Measurements from ENCODE around the gene CATSPERD. TPM values are rescaled to one million over a fixed set of nuclear protein-coding genes. Genes with fewer than 3 reads are reported as not detected.
"Not testable (repeated sequence)": the region's sequence is repeated elsewhere in the genome, so short reads cannot be mapped to it uniquely, and the experiment has no call there.

CATSPERD gene
- total RNA-seq, 1 donor from 2014 or later, result not detected

DNA sequence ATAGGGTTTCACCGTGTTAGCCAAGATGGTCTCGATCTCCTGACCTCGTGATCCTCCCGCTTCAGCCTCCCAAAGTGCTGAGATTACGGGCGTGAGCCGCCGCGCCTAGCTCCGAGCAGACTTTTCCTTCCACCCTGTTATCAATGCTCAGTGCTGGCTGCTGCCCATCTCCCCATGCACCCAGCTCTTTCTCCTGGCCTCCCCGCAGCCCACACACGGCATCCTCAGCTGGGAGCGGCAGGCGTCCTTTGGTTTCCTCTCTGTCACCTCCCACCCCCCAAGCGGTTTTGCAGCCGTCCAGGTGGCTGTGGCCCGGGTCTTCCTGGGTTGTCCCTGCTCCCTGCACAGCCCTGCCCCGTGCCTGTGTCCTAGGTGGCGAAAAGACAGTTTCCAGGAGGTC is 52.0 kb downstream of the CATSPERD start:
- Mint-ChIP-seq H3K4me1 (ENCODE audit: low read depth, unreplicated experiment) (no peaks in the 10 kb centered on the region), H3K36me3 (ENCODE audit: unreplicated experiment) (no peaks in the 10 kb centered on the region), H3K27me3 (ENCODE audit: unreplicated experiment) (peaks cover 3% of the 10 kb centered on the region), H3K4me3 (ENCODE audit: unreplicated experiment) (no peak overlapping the region), H3K27ac (ENCODE audit: unreplicated experiment) (no peak overlapping the region), H3K9me3 (ENCODE audit: unreplicated experiment) (peaks cover 2% of the 10 kb centered on the region)
- TF ChIP-seq, protein P1, sequence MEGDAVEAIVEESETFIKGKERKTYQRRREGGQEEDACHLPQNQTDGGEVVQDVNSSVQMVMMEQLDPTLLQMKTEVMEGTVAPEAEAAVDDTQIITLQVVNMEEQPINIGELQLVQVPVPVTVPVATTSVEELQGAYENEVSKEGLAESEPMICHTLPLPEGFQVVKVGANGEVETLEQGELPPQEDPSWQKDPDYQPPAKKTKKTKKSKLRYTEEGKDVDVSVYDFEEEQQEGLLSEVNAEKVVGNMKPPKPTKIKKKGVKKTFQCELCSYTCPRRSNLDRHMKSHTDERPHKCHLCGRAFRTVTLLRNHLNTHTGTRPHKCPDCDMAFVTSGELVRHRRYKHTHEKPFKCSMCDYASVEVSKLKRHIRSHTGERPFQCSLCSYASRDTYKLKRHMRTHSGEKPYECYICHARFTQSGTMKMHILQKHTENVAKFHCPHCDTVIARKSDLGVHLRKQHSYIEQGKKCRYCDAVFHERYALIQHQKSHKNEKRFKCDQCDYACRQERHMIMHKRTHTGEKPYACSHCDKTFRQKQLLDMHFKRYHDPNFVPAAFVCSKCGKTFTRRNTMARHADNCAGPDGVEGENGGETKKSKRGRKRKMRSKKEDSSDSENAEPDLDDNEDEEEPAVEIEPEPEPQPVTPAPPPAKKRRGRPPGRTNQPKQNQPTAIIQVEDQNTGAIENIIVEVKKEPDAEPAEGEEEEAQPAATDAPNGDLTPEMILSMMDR (IDR thresholded peaks at IDR 0.05; ENCODE audit: partially characterized antibody, unreplicated experiment), result no peak
- no peak for DNase-seq

DNA sequence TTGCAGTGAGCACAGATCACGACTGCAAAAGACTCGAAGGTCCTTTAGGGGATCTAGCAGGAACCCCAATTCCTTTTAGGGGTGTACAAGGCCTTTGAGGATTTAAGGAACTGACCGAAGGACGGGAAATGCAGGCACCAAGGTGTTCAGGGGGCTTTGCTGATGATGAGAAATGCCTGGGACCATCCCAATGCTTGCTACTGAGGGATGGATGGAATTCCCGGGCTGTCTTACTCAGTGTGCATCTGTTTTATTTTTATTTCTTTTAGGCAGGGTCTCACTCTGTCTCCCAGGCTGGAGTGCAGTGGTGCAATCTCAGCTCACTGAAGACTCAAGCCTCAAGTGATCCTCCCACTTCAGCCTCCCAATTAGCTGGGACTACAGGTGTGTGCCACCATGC is 52.8 kb downstream of the CATSPERD start:
- H3K36me3 Mint-ChIP-seq (ENCODE audit: unreplicated experiment), result no peaks in the 10 kb centered on the region
- H3K27me3 Mint-ChIP-seq (ENCODE audit: unreplicated experiment), result peaks cover 3% of the 10 kb centered on the region
- peak overlapping the region; percentile 33 for H3K27ac Mint-ChIP-seq (ENCODE audit: unreplicated experiment)
- TF ChIP-seq, protein P1 (IDR thresholded peaks at IDR 0.05; ENCODE audit: partially characterized antibody, unreplicated experiment), result no peak
- DNase-seq, result no peak
- peaks cover 2% of the 10 kb centered on the region for H3K9me3 Mint-ChIP-seq (ENCODE audit: unreplicated experiment)
- no peak overlapping the region for H3K4me3 Mint-ChIP-seq (ENCODE audit: unreplicated experiment)
- H3K4me1 Mint-ChIP-seq (ENCODE audit: low read depth, unreplicated experiment), result no peaks in the 10 kb centered on the region

DNA sequence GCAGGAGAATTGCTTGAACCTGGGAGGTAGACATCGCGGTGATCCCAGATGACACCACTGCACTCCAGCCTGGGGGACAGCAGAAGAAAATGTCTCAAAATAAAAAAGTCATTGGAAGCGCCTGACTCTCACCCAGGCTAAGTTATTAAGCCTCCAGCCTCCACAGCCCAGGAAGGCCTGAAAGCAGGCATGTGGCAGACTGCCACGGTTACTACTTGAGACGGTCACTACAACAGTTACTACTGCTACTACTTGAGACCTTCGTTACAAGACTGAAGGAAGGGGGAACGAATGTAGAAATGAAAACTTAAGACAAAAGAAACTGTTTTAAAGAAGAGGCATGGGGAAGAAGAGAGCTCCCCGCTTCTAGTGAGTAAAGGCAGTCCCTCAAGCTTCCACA is 54.5 kb downstream of the CATSPERD start:
- no peak overlapping the region for H3K4me3 Mint-ChIP-seq (ENCODE audit: unreplicated experiment)
- TF ChIP-seq, protein P1 (IDR thresholded peaks at IDR 0.05; ENCODE audit: partially characterized antibody, unreplicated experiment), result no peak
- H3K4me1 Mint-ChIP-seq (ENCODE audit: low read depth, unreplicated experiment), result no peaks in the 10 kb centered on the region
- H3K9me3 Mint-ChIP-seq (ENCODE audit: unreplicated experiment), result peaks cover 2% of the 10 kb centered on the region
- H3K27ac Mint-ChIP-seq (ENCODE audit: unreplicated experiment), result no peak overlapping the region
- peaks cover 3% of the 10 kb centered on the region for H3K27me3 Mint-ChIP-seq (ENCODE audit: unreplicated experiment)
- H3K36me3 Mint-ChIP-seq (ENCODE audit: unreplicated experiment), result no peaks in the 10 kb centered on the region
- no peak for DNase-seq

DNA sequence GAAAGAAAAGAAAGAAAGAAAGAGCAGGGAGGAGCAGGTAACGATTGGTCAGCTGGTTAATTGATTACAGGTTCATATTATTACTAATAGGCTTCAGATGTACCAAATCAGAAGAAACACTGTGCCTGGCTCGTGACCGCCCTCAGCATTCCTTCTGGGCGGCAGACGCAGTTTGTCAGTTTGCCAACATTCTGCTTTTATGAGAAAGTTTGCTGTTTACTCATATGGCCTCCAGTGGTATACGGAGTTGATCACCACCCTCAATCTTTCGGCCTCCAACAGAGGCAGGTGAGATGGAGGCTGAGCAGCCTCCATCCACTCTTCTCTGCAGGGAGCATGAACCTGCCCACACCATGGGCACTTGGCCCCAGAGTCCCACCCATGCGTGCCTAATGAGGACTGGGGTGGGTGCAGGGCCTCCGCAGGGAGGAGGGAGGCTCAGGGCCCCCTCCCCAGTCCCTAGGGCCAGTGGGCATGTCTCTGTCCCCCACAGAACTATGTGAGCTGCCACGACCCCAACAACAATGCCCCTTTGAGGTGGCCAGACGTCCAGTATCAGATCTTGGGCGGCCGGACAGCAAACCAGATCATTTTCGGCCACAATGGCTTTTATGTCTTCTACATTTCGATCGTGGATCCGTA is 55.4 kb downstream of the CATSPERD start:
- Mint-ChIP-seq H3K27me3 (ENCODE audit: unreplicated experiment) (peaks cover 3% of the 10 kb centered on the region), H3K27ac (ENCODE audit: unreplicated experiment) (no peak overlapping the region), H3K4me1 (ENCODE audit: low read depth, unreplicated experiment) (no peaks in the 10 kb centered on the region), H3K4me3 (ENCODE audit: unreplicated experiment) (no peak overlapping the region), H3K9me3 (ENCODE audit: unreplicated experiment) (peaks cover 2% of the 10 kb centered on the region), H3K36me3 (ENCODE audit: unreplicated experiment) (no peaks in the 10 kb centered on the region)
- TF ChIP-seq, protein P1 (IDR thresholded peaks at IDR 0.05; ENCODE audit: partially characterized antibody, unreplicated experiment), result no peak
- DNase-seq, result no peak

DNA sequence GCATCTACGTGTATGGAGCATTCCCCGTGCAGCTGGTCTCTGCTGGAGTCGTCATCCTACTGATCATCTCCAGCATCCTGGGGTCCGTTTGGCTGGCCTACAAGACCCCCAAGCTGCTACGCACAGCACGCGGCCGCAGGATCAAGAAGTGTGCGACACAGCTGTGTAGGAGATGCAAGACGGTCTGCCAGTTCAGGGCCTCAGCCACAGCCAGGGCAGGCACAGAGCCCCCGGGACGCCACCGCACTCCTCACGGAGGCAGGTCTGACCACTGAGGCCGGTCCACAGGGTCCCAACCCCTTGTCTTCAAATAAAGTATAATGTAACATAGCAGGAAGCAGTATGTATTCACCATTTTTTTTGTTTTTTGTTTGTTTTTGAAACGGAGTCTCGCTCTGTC is 58.0 kb downstream of the CATSPERD start:
- TF ChIP-seq, protein P1 (IDR thresholded peaks at IDR 0.05; ENCODE audit: partially characterized antibody, unreplicated experiment), result no peak
- Mint-ChIP-seq H3K4me1 (ENCODE audit: low read depth, unreplicated experiment) (no peaks in the 10 kb centered on the region), H3K9me3 (ENCODE audit: unreplicated experiment) (peaks cover 2% of the 10 kb centered on the region), H3K27ac (ENCODE audit: unreplicated experiment) (no peak overlapping the region), H3K4me3 (ENCODE audit: unreplicated experiment) (no peak overlapping the region), H3K27me3 (ENCODE audit: unreplicated experiment) (peaks cover 3% of the 10 kb centered on the region), H3K36me3 (ENCODE audit: unreplicated experiment) (no peaks in the 10 kb centered on the region)
- no peak for DNase-seq

DNA sequence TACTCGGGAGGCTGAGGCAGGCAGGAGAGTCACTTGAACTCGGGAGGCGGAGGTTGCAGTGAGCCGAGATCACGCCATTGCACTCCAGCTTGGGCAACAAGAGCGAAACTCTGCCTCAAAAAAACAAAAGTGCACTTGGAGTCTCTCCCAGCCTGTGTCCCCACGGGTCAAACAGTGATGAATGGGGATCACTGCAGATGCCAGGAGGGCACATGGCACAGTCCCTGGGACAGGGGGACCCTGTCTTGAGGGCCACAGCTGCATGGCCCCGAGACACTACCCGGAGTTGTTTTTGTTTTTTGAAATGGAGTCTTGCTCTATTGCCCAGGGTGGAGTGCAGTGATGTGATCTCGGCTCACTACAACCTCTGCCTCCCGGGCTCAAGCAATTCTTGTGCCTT is 60.5 kb downstream of the CATSPERD start:
- H3K4me1 Mint-ChIP-seq (ENCODE audit: low read depth, unreplicated experiment); H3K36me3 Mint-ChIP-seq (ENCODE audit: unreplicated experiment); H3K9me3 Mint-ChIP-seq (ENCODE audit: unreplicated experiment); H3K4me3 Mint-ChIP-seq (ENCODE audit: unreplicated experiment); H3K27me3 Mint-ChIP-seq (ENCODE audit: unreplicated experiment); H3K27ac Mint-ChIP-seq (ENCODE audit: unreplicated experiment); DNase-seq: not testable (repeated sequence)
